Spleen (tissue), 11 donors: ENCODE data around the gene DUOX2. TPM values are rescaled to one million over a fixed set of nuclear protein-coding genes. Genes with fewer than 3 reads are reported as not detected.

Experiments
- DNase-seq: peaks from one replicate; pipeline ENCODE4 v3.0.0-alpha.2; 2020
- H3K27ac ChIP-seq, 8 donors: fragments of 200-600 bp; sonication (generic) in 7 of 8; 1 replicate in 4 of 8; 2 replicates in 4 of 8; pipeline versions ENCODE4 v1.5.0 to v1.8.0; 2016 to 2021; ENCODE audit warnings: inconsistent platforms in 4 of 8, mild to moderate bottlenecking in 4 of 8, moderate library complexity in 1 of 8
- H3K27me3 ChIP-seq, 7 donors: fragments of 200-600 bp; sonication (generic) in 6 of 7; replicated peaks in 1 of 7; 1 replicate in 4 of 7; 2 replicates in 3 of 7; pipeline versions ENCODE4 v1.5.0 to v1.8.0; 2016 to 2021; ENCODE audit warnings: inconsistent platforms in 3 of 7, mild to moderate bottlenecking in 1 of 7
- H3K36me3 ChIP-seq, 6 donors: fragments of 200-600 bp; sonication (generic) in 5 of 6; 1 replicate in 4 of 6; 2 replicates in 2 of 6; pipeline versions ENCODE4 v1.5.0 to v1.8.0; 2016 to 2021; ENCODE audit warnings: inconsistent platforms in 2 of 6
- H3K4me1 ChIP-seq, 6 donors: fragments of 200-600 bp; sonication (generic) in 5 of 6; 1 replicate in 3 of 6; 2 replicates in 3 of 6; pipeline versions ENCODE4 v1.5.0 to v1.8.0; 2016 to 2021; ENCODE audit warnings: inconsistent platforms in 3 of 6
- H3K4me3 ChIP-seq, 8 donors: fragments of 200-600 bp; sonication (generic) in 7 of 8; 1 replicate in 4 of 8; 2 replicates in 4 of 8; pipeline versions ENCODE4 v1.5.0 to v1.8.0; 2016 to 2021; ENCODE audit warnings: inconsistent platforms in 4 of 8, mild to moderate bottlenecking in 4 of 8, moderate library complexity in 2 of 8
- H3K9me3 ChIP-seq, 8 donors: fragments of 200-600 bp; sonication (generic) in 7 of 8; 1 replicate in 4 of 8; 2 replicates in 4 of 8; pipeline versions ENCODE4 v1.5.0 to v1.8.0; 2016 to 2021; ENCODE audit warnings: inconsistent platforms in 4 of 8
- CTCF ChIP-seq, 11 experiments: fragments of 200-600 bp in 7 of 11; fragments of 450-650 bp in 4 of 11; sonication (generic) in 4 of 11; IDR thresholded peaks in 8 of 11; conservative IDR thresholded peaks in 3 of 11; 1 replicate in 7 of 11; 2 replicates in 4 of 11; pipeline versions ENCODE4 v1.4.0 to v1.8.0; 2016 to 2021; ENCODE audit warnings: antibody characterized with exemption in 11 of 11, inconsistent platforms in 4 of 11, mild to moderate bottlenecking in 1 of 11
- POLR2A ChIP-seq, 3 donors: fragments of 450-650 bp; IDR thresholded peaks; one replicate each; pipeline ENCODE4 v1.5.1; 2017; ENCODE audit warnings: antibody characterized with exemption in 3 of 3, mild to moderate bottlenecking in 1 of 3
- POLR2AphosphoS5 ChIP-seq, 3 donors: sonication (generic); formaldehyde crosslinking; IDR thresholded peaks; one replicate each; pipeline ENCODE4 v1.5.1; 2017; ENCODE audit warnings: antibody characterized with exemption in 3 of 3
- WGBS, 5 donors: extraction: QIAGEN DNeasy Blood & Tissue Kit in 3 of 5; methylation state at CpG; one replicate each; pipeline versions ENCODE4 v1.1.5 to v1.1.7; 2013 to 2018; 5-methylcytosine and 5-hydroxymethylcytosine counted together
- intact Hi-C: fragments of 100-400 bp; cut with DNase I; formaldehyde crosslinking; loops from one replicate; pipeline ENCODE4 v1.15.0; 2023; ENCODE audit warnings: low total_unique reads
- polyA plus RNA-seq, 3 donors: library from polyadenylated mRNA; stranded (reverse); fragments of 200-250 nt; gene quantifications; one replicate each; pipeline ENCODE4 v1.2.1, GENCODE V29; 2013
- total RNA-seq, 7 donors: library from RNA; depleted of rRNA in 3 of 7; stranded (reverse); fragments of >200 nt in 3 of 7; fragmentation: NEBNext Ultra II Directional in 4 of 7; extraction: Animal tissue kit (Norgen Biotek cat#: 25700) in 4 of 7; gene quantifications; one replicate each; pipeline versions ENCODE4 v1.1.0 to v1.2.1, GENCODE V29; 2016 to 2021
- donor health status: healthy with polysubstance abuse.
- donor health status: DM: no; HTN: no; CAD: no; lungs with moderate emphysema.
- donor health status: DM: no; HTN: no; CAD: no.
- donor health status: Bipolar disorder and iron deficiency.
- donor health status: healthy.
- donor health status: DM: no; HTN: no; CAD: no.
- donor health status: DM: yes; HTN: yes; CAD: no.

The DUOX2 gene
- total and polyA plus RNA-seq, 10 donors, result 0.10 TPM; not detected in 9

GRCh38 chr15:45143946-45144345 is 30.0 kb upstream of the DUOX2 start:
- intact Hi-C loops, result no loop called here

GRCh38 chr15:45143056-45143455 is 29.1 kb upstream of the DUOX2 start:
- Histone ChIP-seq H3K9me3 (no peaks in the 10 kb centered on the region), H3K27ac (no peak overlapping the region), H3K4me1 (no peaks in the 10 kb centered on the region), H3K27me3 (peaks cover 0 to 15% (median 0%) of the 10 kb centered on the region in 7 donors), H3K4me3 (no peak overlapping the region), H3K36me3 (no peaks in the 10 kb centered on the region)
- WGBS, 5 donors, result 80 to 93% (median 89%) methylated on average over 3 to 7 of the region's 7 CpGs
- no peak for DNase-seq
- TF ChIP-seq POLR2AphosphoS5 (IDR thresholded peaks at IDR 0.05) (no peak), POLR2A (IDR thresholded peaks at IDR 0.05) (no peak), CTCF (IDR thresholded peaks at IDR 0.05 in 8 of 11, conservative IDR thresholded peaks at IDR 0.05 in 3 of 11) (no peak)
- intact Hi-C loops, result no loop called here

More at GRCh38 chr15:45143946-45144345, 30.0 kb upstream of the DUOX2 start:
- no peak overlapping the region for H3K4me3 ChIP-seq
- DNase-seq, result no peak
- 83 to 87% (median 85%) methylated on average over 10 to 11 of the region's 11 CpGs for WGBS, 5 donors
- no peaks in the 10 kb centered on the region for H3K36me3 ChIP-seq
- H3K27ac ChIP-seq, result no peak overlapping the region
- H3K4me1 ChIP-seq, result no peaks in the 10 kb centered on the region
- no peaks in the 10 kb centered on the region for H3K9me3 ChIP-seq
- H3K27me3 ChIP-seq, result peaks cover 0 to 13% (median 0%) of the 10 kb centered on the region in 7 donors
- TF ChIP-seq POLR2A (IDR thresholded peaks at IDR 0.05) (no peak), POLR2AphosphoS5 (IDR thresholded peaks at IDR 0.05) (peak in 1 of 3 donors; percentile 29)

- DNase-seq, result peak; percentile 47
These were observed 27.4 kb upstream of the DUOX2 start for GRCh38 chr15:45141386-45141785.

GRCh38 chr15:45140557-45141250 is 26.7 kb upstream of the DUOX2 start:
- WGBS, 5 donors, result 87 to 100% (median 93%) methylated on average over 10 of the region's 10 CpGs
- DNase-seq, result peak; percentile 41
- Histone ChIP-seq H3K27ac (no peak overlapping the region), H3K4me1 (peaks cover 0 to 8% (median 0%) of the 10 kb centered on the region in 6 donors), H3K4me3 (no peak overlapping the region), H3K27me3 (peaks cover 0 to 35% (median 8%) of the 10 kb centered on the region in 7 donors), H3K9me3 (no peaks in the 10 kb centered on the region), H3K36me3 (no peaks in the 10 kb centered on the region)
- no peak for TF ChIP-seq POLR2AphosphoS5 (IDR thresholded peaks at IDR 0.05)
- TF ChIP-seq CTCF (IDR thresholded peaks at IDR 0.05 in 8 of 11, conservative IDR thresholded peaks at IDR 0.05 in 3 of 11), result no peak
- TF ChIP-seq POLR2A (IDR thresholded peaks at IDR 0.05), result no peak
- intact Hi-C loops, result no loop called here

More at GRCh38 chr15:45141386-45141785, 27.4 kb upstream of the DUOX2 start:
- Histone ChIP-seq H3K27me3 (peaks cover 0 to 29% (median 6%) of the 10 kb centered on the region in 7 donors), H3K9me3 (no peaks in the 10 kb centered on the region), H3K36me3 (no peaks in the 10 kb centered on the region), H3K4me1 (peaks cover 0 to 2% (median 0%) of the 10 kb centered on the region in 6 donors), H3K4me3 (no peak overlapping the region), H3K27ac (no peak overlapping the region)
- intact Hi-C loops, result no loop called here
- 69 to 82% (median 75%) methylated on average over 4 to 5 of the region's 5 CpGs for WGBS, 5 donors
- TF ChIP-seq POLR2A (IDR thresholded peaks at IDR 0.05), result no peak
- no peak for TF ChIP-seq CTCF (IDR thresholded peaks at IDR 0.05 in 8 of 11, conservative IDR thresholded peaks at IDR 0.05 in 3 of 11)
- TF ChIP-seq POLR2AphosphoS5 (IDR thresholded peaks at IDR 0.05), result no peak
